NCI-H526 (cell line): ENCODE measurements around the gene PPME1.
A peak's percentile ranks its signal among the peaks of the same experiment; 100 is the strongest.
"Not testable (repeated sequence)": the region's sequence is repeated elsewhere in the genome, so short reads cannot be mapped to it uniquely, and the experiment has no call there.

Experiments used
- DNase-seq, 2 experiments: peaks; one replicate each; lab custom pipeline; 2025; lab: John Stamatoyannopoulos, UW

Gene PPME1

GRCh38 chr11:74170694-74171629 lies at the start of gene PPME1, which contains the start of gene C2CD3:
Gene PPME1, plus strand, starts transcription at chr11:74171289. Its CDS starts 133 bp downstream, at chr11:74171422.
Gene C2CD3, minus strand, starts transcription at chr11:74171002. Its CDS starts 210 bp downstream, at chr11:74170792.
- DNase-seq: peak; percentile 100

- no peak for DNase-seq
These were observed 49.3 kb upstream of the PPME1 start for GRCh38 chr11:74121804-74122203.

GRCh38 chr11:74123008-74123448 lies 48.1 kb upstream of the PPME1 start:
- no peak for DNase-seq

GRCh38 chr11:74129121-74129520 lies 42.0 kb upstream of the PPME1 start:
- DNase-seq: not testable (repeated sequence)

GRCh38 chr11:74132833-74133232 lies 38.3 kb upstream of the PPME1 start:
- DNase-seq: no peak

GRCh38 chr11:74133436-74133835 lies 37.7 kb upstream of the PPME1 start:
- no peak for DNase-seq

- no peak for DNase-seq
These were observed 36.4 kb upstream of the PPME1 start for GRCh38 chr11:74134661-74135060.

- no peak for DNase-seq
These were observed 35.8 kb upstream of the PPME1 start for GRCh38 chr11:74135127-74135840.

GRCh38 chr11:74138021-74138420 lies 33.1 kb upstream of the PPME1 start:
- DNase-seq: no peak

GRCh38 chr11:74138572-74138971 lies 32.5 kb upstream of the PPME1 start:
- DNase-seq: no peak

GRCh38 chr11:74139151-74139918 lies 31.8 kb upstream of the PPME1 start:
- no peak for DNase-seq

GRCh38 chr11:74139919-74140431 lies 31.1 kb upstream of the PPME1 start:
- DNase-seq: not testable (repeated sequence)

- DNase-seq: peak in 1 of 2 experiments; percentile 64
These were observed 29.8 kb upstream of the PPME1 start for GRCh38 chr11:74141241-74141695.

- DNase-seq: no peak
These were observed 29.2 kb upstream of the PPME1 start for GRCh38 chr11:74141908-74142307.

GRCh38 chr11:74142624-74143023 lies 28.5 kb upstream of the PPME1 start:
- no peak for DNase-seq

GRCh38 chr11:74144592-74144991 lies 26.5 kb upstream of the PPME1 start:
- DNase-seq: no peak

GRCh38 chr11:74147199-74147929 lies 23.7 kb upstream of the PPME1 start:
- no peak for DNase-seq

GRCh38 chr11:74153224-74153623 lies 17.9 kb upstream of the PPME1 start:
- DNase-seq: no peak

GRCh38 chr11:74154620-74155281 lies 16.3 kb upstream of the PPME1 start:
- peak in 1 of 2 experiments; percentile 14 for DNase-seq

GRCh38 chr11:74157169-74157568 lies 13.9 kb upstream of the PPME1 start:
- DNase-seq: peak; percentile 97
